ENCODE data around the gene MAPKAPK3.

MAPKAPK3 gene

DNA sequence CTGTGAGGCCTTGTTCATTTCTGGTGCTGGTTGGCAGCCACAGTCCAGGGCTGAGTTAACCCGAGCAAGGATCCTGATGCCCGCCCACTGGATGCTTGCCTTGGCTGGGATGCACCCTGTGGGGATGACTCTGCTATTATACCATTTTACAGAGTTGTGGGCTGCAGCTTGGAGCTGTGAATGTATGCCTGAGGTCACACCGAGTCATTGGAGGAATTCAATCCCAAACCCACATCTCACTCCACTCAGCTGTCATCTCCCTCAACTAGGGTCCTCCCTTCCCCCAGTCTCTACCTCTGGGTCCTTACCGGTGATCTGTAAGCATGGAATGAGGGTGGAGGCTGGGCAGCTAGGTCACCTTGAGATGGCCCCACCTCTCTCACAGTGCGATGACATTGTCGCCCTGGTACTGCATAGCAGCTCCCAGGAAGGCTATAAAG is 22.1 kb downstream of the MAPKAPK3 start:
- DNase-seq (ENCODE audit: low read depth), result peak; percentile 14
- no peak overlapping the region for H3K4me3 ChIP-seq (replicated peaks; ENCODE audit: low read depth, low read length)
- no peak for TF ChIP-seq CTCF (IDR thresholded peaks at IDR 0.05; ENCODE audit: low read length, missing control alignments)

DNA sequence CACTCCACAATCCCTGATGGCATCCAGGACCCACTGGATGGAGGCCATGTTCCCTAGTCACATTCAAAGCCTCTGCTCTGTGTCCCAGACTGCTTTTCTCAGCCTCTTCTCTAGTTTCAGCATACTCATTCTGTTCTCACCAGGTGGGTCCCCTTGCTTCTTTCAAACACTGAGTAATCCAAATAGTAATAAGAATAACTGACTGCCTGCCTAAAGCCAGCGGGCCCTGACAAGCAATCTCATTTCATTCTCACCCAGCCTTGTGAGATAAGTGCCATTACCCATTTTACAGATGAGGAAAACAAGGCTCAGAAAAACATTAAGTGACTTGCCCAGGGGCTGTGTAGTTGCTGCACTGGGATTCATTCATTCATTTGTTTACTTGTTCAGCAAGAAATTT is 25.4 kb downstream of the MAPKAPK3 start:
- DNase-seq (ENCODE audit: low read depth), result no peak
- TF ChIP-seq CTCF (IDR thresholded peaks at IDR 0.05; ENCODE audit: low read length, missing control alignments), result no peak
- H3K4me3 ChIP-seq (replicated peaks; ENCODE audit: low read depth, low read length), result no peak overlapping the region

GRCh38 chr3:50644561-50644960 is 27.6 kb downstream of the MAPKAPK3 start:
- no peak for TF ChIP-seq CTCF (IDR thresholded peaks at IDR 0.05; ENCODE audit: low read length, missing control alignments)
- no peak for DNase-seq (ENCODE audit: low read depth)
- H3K4me3 ChIP-seq (replicated peaks; ENCODE audit: low read depth, low read length), result no peak overlapping the region

- no peak for TF ChIP-seq CTCF (IDR thresholded peaks at IDR 0.05; ENCODE audit: low read length, missing control alignments)
- no peak overlapping the region for H3K4me3 ChIP-seq (replicated peaks; ENCODE audit: low read depth, low read length)
- DNase-seq (ENCODE audit: low read depth), result no peak
These were observed 28.4 kb downstream of the MAPKAPK3 start for GRCh38 chr3:50645378-50645777.

- no peak for TF ChIP-seq CTCF (IDR thresholded peaks at IDR 0.05; ENCODE audit: low read length, missing control alignments)
- DNase-seq (ENCODE audit: low read depth), result no peak
- no peak overlapping the region for H3K4me3 ChIP-seq (replicated peaks; ENCODE audit: low read depth, low read length)
These were observed 31.4 kb downstream of the MAPKAPK3 start for GRCh38 chr3:50648313-50648712.

GRCh38 chr3:50648944-50649343 is 32.0 kb downstream of the MAPKAPK3 start:
- no peak for TF ChIP-seq CTCF (IDR thresholded peaks at IDR 0.05; ENCODE audit: low read length, missing control alignments)
- no peak for DNase-seq (ENCODE audit: low read depth)
- no peak overlapping the region for H3K4me3 ChIP-seq (replicated peaks; ENCODE audit: low read depth, low read length)

DNA sequence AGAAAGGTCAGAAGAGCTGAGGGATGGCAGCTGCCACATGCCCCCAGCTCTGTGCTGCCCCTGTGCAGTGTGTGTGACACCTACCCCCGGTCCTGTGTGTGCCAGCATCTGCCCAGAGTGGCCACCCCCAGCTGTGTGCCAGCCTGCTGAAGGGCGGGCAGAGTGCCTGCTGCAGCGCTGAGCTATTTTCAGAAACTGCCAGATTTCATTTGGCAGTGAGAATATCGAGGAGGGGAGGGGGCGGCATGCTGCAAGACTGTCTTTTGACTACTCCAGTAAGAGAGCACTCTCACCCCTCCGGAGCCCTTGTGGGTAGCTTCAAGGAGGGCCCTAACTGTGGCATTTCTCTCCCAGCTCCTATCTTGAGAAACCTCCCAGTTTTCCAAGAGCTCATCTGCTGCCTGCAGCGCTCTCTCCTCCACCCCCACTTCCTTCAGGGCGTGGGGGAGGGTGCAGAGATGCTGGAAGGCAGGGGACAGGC is 32.5 kb downstream of the MAPKAPK3 start:
- TF ChIP-seq CTCF (IDR thresholded peaks at IDR 0.05; ENCODE audit: low read length, missing control alignments), result no peak
- no peak for DNase-seq (ENCODE audit: low read depth)
- H3K4me3 ChIP-seq (replicated peaks; ENCODE audit: low read depth, low read length), result no peak overlapping the region

Measured in fibroblast of pulmonary artery (primary cell).